T47D (cell line): ENCODE results near the gene RGP1.

ENCODE experiments used
- DNase-seq, 2 experiments: peaks; one replicate each; pipeline versions ENCODE4 v3.0.0 to v3.0.0-alpha.2; 2011 to 2012; ENCODE audit warnings: low read depth in 1 of 2, low spot score in 1 of 2
- JUND ChIP-seq: IDR thresholded peaks from 2 replicates; pipeline ENCODE4 v1.6.1; 2012; ENCODE audit warnings: low read depth
- in situ Hi-C: cut with HindIII; loops from 2 replicates; pipeline ENCODE4 v1.10.0; 2016; ENCODE audit warnings: low sequenced_read_pairs, low pct_unique_long_range_greater_than_20kb

The RGP1 gene

DNA sequence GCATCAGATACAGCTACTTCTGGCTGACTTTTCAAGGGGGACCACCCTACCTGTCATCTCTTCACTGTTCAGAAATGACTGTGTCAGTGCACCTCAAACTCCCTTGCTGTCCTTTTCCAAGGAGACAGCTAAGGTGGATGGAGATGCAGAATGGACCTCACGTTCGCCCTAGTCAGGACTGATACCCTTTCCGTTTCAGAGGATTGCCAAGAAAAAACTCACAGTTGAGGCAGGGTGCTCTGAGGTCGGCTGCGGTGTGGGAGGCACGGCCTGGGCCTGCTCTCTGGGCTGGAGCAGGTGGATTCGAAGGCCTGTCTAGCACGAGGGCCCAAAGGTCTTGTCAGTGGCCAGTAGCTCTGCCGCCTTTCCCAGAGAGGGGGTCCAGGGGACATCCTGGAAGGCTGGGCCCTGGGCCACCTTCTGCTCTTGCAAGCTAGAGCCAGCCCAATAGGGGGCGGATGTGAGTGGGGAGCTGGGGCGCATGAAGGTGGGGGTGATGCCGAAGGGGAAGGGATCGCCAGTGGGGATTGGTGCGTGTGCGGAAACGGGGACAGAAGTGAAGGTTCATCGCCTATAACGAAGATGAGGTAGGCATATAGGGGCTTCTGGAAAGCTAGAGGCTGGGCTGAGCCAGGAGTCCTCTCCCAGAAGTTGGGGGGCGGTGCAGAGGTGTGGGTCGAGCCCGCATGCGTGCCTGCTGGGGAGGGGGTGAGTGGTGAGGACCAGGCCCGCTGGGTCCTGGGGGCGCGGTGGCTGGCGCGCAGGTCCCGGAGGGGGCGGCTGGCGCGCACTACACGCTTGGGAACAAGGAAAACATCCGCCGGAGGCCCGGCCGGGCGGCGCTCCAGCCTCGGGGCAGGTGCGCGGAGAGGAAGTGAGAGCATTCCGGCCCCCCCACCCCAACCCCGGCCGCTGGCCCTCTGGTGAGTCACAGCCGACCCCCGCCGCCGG, 7.5 kb downstream of the RGP1 start:
- in situ Hi-C loops: no loop called here
- TF ChIP-seq JUND: no peak
- no peak for DNase-seq

DNA sequence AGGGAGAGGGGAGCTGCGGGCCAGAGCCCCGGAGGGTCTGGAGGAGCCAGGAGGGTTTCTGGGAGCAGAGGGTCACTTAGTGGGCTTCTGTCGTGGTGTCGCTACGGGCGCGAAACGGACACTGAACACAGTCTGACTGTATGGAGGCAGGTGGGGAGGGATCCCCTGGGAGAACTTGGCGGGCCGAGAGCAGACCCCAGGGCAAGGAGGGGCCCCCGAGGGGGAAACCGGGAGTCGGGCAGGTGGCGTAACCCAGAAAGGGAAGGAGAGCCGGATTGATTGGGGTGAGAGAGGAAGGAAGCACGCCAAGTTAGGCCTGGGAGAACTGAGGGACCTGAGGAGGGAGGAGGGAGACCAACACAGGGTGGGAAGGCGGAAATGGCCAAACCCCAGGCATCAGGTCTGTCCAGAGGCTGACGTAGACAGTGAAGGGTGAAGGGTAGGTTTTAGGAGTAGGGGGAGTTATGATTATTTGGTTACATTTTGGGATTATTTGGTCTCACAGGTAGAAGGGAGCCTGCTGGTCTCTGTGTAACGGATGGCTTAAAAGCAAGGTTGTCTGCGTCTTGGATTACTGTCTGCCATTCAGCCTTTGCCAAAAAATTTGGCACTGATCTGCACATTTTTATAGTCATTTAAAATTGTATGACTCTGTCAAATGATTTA, 8.3 kb downstream of the RGP1 start:
- in situ Hi-C loops: no loop called here
- no peak for TF ChIP-seq JUND
- no peak for DNase-seq

DNA sequence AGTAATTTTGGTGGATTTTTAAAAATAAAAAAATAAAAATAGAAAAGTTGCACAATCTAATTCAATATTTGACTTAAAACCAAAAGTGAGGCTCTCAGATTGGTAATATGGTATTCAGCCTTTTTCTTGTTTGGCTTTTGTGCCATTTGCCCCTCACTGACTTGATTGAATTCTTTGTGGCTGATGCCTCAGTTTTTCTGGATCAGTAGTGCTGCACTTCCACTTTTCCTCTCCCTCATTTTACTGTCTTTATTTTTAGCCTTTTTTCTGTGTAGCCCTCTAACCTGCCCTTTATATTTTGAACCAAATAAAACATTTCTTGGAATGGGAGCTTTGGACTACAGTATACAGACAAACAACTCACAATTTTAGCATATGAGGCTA, 8.8 kb downstream of the RGP1 start:
- no peak for TF ChIP-seq JUND
- in situ Hi-C loops: no loop called here
- DNase-seq: no peak

DNA sequence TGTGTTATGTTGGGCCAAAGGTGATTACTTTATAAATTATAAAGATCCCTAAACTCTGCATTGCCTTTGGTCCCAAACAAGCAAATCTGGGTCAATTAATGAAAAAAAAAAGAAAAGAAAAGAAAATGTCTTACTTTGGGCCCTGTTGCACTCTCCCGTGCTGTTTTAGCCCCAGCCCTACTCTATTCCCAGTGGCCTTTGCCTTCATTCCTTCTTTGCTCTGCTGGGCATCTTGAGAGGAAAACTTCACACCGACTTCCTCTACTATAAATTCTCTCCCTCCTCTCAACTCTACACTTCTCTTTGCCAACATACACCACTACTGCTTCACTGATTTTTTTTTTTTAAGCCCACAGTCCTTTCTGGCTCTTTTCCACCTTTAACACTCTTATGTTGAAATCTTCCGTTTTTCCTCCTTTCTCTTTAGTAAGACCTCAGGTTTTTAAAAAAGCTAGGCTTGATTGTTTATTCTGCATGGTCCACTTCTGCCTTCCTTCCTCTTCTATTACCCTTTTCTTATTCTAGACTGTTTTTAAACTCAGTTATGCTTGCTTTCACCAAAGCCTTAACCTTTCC, 9.5 kb downstream of the RGP1 start:
- no peak for DNase-seq
- in situ Hi-C loops: no loop called here
- TF ChIP-seq JUND: no peak

DNA sequence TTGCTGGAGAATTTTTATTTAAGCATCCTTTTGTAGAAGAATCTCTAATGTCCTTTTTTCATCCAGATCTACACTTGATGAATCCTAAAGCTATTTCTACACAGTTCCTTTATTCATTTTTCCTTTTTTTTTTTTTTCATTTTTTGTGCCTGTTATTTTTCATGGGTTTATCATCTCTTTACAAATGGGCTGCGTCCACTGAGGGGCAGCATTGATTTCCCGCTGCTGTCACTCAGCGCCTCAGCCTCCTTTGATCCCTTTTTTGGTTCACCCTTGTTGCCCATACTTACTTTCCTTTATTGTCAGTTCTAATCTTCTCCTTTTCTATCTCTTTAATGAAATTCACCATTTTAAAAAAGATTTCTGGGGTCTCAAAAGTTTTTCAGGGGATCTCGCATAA, 10.7 kb downstream of the RGP1 start:
- DNase-seq: no peak
- TF ChIP-seq JUND: no peak
- in situ Hi-C loops: no loop called here

DNA sequence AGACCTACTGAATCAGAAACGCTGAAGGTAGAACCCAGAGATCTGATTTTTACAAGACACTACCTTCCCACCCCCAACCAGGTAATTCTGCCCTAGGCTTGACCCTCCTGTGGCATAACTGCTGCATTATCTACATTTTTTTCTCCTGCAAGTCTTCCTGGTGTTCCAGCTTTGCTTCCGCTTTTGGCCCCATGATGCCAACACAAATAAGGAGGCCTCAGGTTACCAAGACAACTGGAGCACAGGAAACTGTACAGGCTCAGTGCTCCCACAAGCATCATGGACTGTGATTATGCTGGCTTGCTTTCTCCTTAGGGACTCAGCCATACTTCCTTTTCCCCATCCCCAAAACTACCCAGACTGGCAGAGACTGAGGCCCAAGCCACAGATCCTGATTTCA, 11.6 kb downstream of the RGP1 start:
- in situ Hi-C loops: no loop called here
- no peak for TF ChIP-seq JUND
- peak in 1 of 2 experiments; percentile 44 for DNase-seq

DNA sequence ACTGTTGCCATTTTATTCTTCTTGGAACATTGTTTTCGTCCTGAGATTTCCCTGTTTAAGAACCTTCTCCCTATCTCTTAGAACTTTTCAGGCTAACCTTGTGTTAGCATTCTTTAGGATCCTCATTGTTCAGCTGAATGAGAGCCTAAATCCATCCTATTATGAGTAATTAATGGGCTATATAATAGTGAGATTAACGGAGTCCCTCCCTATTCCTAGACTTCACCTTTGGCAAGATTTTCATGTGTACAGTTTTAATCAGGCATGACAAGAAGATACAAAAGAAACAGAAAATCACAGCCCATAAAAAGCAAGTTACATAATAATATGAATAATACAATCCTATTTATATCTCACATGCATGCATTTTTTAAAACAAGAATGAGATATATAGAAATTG, 14.1 kb downstream of the RGP1 start:
- TF ChIP-seq JUND: no peak
- DNase-seq: no peak
- in situ Hi-C loops: no loop called here

DNA sequence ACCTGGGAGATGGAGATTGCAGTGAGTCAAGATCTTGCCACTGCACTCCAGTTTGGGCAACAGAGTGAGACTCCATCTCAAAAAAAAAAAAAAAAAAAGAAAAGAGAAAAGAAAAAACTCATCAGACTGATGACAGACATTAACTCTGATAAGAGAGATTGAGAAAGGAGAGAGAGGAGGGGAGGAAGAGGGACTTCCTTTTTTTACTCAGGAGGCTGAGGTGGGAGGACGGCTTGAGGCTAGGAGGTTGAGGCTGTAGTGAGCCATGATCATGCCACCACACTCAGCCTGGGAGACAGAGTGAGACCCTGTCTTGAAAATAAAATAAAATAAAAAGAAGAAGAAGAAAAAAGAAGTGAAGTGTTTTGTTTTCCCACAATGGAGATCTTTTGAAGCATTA, 14.7 kb downstream of the RGP1 start:
- no peak for DNase-seq
- in situ Hi-C loops: no loop called here
- TF ChIP-seq JUND: no peak

DNA sequence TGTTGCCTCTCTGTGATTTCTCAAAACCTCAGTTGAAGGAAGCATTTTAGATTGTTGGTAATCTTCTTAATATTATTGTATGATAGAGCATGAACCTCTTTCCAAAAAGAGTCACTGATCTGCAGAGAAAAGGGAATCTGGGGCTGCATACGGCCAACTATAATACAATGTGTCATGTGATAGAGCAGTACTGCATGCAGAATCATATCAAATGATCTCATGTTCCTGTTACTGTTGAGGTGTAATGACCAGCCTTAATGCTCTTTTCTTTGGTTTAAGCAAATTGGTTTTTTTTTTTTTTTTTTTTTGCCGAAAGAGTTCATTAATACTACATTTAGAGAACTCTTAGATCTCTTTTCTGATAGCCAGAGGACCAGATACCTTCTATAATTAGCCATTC, 17.9 kb downstream of the RGP1 start:
- in situ Hi-C loops: no loop called here
- DNase-seq: no peak
- TF ChIP-seq JUND: no peak

DNA sequence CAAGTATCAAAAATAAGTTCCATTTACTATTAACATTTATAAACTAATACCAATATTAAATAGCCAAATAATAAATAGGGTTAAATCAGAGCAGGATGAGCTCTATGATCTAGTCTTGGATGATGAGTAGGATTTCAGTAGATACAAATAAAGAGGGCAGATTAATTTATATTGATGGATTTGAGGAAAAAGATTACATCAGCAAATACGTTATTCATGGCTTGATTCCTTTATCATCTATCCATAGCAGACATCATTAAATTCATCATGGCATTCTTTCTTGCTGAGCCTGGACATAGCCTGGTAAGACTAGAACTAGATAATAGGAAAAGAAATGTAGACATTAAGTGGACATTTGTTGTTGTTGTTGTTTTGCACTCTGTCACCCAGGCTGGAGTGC, 18.4 kb downstream of the RGP1 start:
- no peak for DNase-seq
- no peak for TF ChIP-seq JUND
- in situ Hi-C loops: no loop called here

DNA sequence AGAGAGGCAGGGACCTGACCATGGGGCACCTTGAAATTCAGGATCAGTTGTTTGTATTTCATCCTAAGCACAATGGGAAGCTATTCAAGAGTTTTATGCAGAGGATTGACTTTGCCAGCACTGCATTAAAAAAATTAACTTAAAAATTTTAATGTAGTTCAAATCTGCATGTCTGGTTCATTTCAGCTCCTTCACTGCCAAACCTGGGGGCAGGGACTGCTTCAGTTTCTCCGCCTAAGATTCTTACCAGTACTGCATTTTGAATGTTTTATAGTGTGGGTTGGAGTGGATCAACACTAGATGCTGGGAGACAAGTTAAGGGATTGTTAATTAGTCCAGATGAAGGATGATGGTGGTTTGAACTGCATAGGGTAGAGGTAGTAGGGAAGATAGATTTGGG, 20.7 kb downstream of the RGP1 start:
- DNase-seq: no peak
- in situ Hi-C loops: no loop called here
- TF ChIP-seq JUND: no peak

DNA sequence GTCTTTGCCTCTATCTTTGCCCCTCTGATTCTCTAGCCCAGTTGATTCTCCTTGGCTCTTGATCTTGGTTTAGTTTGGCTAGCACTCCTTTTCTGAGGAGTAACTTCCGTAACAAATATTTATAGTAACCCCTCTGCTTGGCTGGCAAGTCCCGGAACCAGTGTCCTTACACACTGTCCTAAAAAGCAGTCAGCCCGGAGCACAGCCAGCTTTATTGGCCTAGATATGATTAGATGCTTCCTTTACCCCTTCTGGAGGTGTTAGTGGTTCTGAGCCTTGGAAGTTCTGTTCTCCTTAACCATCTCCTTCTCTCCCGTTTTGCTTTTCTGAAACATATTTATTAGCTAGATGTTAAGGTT, 22.0 kb downstream of the RGP1 start:
- no peak for DNase-seq
- TF ChIP-seq JUND: no peak
- in situ Hi-C loops: no loop called here

DNA sequence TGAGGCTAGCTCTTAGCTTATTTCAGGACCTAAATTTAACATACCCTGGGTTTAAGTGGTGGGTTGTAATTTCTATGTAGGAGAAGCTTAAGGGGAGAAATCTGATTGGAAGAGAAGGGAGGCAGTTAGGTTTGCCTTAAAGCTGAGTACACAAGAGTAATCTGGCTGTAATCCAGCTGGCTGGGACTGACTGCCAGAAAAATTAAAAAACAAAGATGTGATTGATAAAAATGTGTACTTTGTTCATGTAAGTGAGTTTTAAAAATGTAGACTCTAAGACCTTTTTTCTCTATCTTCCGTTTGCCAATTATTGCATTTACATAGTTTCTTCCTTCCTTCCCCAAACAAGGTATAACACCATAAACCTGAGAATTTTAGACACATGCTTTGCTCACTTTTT, 22.4 kb downstream of the RGP1 start:
- TF ChIP-seq JUND: no peak
- in situ Hi-C loops: no loop called here
- DNase-seq: peak; percentile 26 to 82
